ENCODE data around the gene SERGEF.

The SERGEF gene

GRCh38 chr11:17743808-17744119 lies 269.1 kb downstream of the SERGEF start:
- DNase-seq (ENCODE audit: insufficient read length, low spot score) (no peak), FAIRE-seq (no peak)
- no peak for TF ChIP-seq POU2F2 (IDR thresholded peaks at IDR 0.05; ENCODE audit: low read depth, low read length)
- TF ChIP-seq SPI1 (IDR thresholded peaks at IDR 0.05; ENCODE audit: low read depth, low read length): no peak
- TF ChIP-seq POLR2A (IDR thresholded peaks at IDR 0.05; ENCODE audit: low read depth, low read length): no peak
- TF ChIP-seq POLR2AphosphoS5 (IDR thresholded peaks at IDR 0.05; ENCODE audit: low read depth, low read length): no peak
- TF ChIP-seq TAF1 (IDR thresholded peaks at IDR 0.05; ENCODE audit: low read depth, low read length): no peak
- no peak for TF ChIP-seq PAX5 (IDR thresholded peaks at IDR 0.05; ENCODE audit: insufficient read depth, low read length, severe bottlenecking)

DNA sequence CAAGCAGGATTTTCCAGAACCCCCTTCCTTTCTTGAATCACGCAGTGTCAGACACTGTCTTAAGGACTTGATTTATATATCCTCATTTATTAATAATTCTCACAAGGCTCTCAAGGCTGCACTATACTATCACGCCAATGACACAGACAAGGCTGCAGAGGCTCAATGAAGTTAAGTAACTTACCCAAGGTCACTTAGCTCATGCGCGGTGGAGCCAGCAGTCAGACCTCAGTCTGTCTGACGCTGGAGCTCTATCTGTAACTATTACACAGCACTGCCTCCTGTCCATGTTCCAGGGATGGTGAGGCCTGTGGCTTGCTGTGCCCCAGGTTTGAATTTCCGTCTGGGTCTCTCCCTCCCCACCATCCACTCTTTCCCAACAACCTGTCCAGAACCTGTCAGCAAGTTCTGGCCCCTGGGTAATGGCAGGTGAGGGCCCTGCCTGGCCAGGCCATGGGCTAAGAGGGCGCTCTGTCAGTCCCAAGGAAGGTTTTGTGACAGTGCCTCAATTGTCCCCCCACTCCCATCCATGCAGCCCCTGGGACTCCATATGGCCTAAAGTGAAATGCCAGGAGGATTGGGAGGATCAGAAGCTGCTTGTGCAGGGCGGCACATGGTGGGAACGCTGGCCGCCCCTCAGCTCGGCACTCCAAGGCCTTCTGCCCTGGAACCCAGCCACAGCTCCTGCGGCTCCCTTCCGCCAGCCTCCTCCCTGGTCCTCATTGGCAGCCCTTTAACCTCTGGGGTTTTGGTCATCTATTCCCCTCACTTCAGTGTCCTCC lies 269.6 kb downstream of the SERGEF start:
- TF ChIP-seq POLR2A (IDR thresholded peaks at IDR 0.05; ENCODE audit: low read depth, low read length) (no peak), POLR2AphosphoS5 (IDR thresholded peaks at IDR 0.05; ENCODE audit: low read depth, low read length) (no peak), POU2F2 (IDR thresholded peaks at IDR 0.05; ENCODE audit: low read depth, low read length) (no peak)
- no peak for FAIRE-seq
- DNase-seq (ENCODE audit: insufficient read length, low spot score): no peak

GRCh38 chr11:17742019-17742418 lies 270.8 kb downstream of the SERGEF start:
- FAIRE-seq: no peak
- TF ChIP-seq POLR2AphosphoS5 (IDR thresholded peaks at IDR 0.05; ENCODE audit: low read depth, low read length) (no peak), TAF1 (IDR thresholded peaks at IDR 0.05; ENCODE audit: low read depth, low read length) (no peak), PAX5 (IDR thresholded peaks at IDR 0.05; ENCODE audit: insufficient read depth, low read length, severe bottlenecking) (no peak), SPI1 (IDR thresholded peaks at IDR 0.05; ENCODE audit: low read depth, low read length) (no peak), POU2F2 (IDR thresholded peaks at IDR 0.05; ENCODE audit: low read depth, low read length) (no peak), POLR2A (IDR thresholded peaks at IDR 0.05; ENCODE audit: low read depth, low read length) (no peak)
- DNase-seq (ENCODE audit: insufficient read length, low spot score): no peak

DNA sequence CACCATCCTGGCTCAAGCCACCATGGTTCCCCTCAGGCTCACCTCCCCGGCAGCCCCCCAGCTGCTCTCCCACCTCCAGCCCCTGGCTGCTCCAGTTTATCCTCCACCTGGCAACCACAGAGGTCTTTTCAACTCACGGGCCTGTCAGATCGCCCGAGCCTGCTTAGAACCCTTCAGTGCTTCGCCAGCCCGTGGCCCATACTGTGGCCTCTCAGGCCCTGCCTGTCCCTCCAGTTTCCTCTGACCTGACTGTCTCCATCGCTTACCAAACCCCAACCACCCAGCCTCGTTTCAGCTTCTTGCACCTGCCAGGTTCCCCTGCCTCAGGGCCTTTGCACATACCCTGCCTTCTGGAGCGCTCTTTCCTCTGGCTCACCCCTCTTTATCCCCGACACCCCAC lies 271.4 kb downstream of the SERGEF start:
- TF ChIP-seq POU2F2 (IDR thresholded peaks at IDR 0.05; ENCODE audit: low read depth, low read length): no peak
- no peak for TF ChIP-seq POLR2AphosphoS5 (IDR thresholded peaks at IDR 0.05; ENCODE audit: low read depth, low read length)
- no peak for TF ChIP-seq SPI1 (IDR thresholded peaks at IDR 0.05; ENCODE audit: low read depth, low read length)
- no peak for FAIRE-seq

GRCh38 chr11:17740649-17741235 lies 272.1 kb downstream of the SERGEF start:
- FAIRE-seq (no peak), DNase-seq (ENCODE audit: insufficient read length, low spot score) (no peak)
- TF ChIP-seq POU2F2 (IDR thresholded peaks at IDR 0.05; ENCODE audit: low read depth, low read length) (no peak), POLR2AphosphoS5 (IDR thresholded peaks at IDR 0.05; ENCODE audit: low read depth, low read length) (no peak), POLR2A (IDR thresholded peaks at IDR 0.05; ENCODE audit: low read depth, low read length) (no peak)

More for the DNA sequence above, 271.4 kb downstream of the SERGEF start:
- DNase-seq (ENCODE audit: insufficient read length, low spot score): no peak

DNA sequence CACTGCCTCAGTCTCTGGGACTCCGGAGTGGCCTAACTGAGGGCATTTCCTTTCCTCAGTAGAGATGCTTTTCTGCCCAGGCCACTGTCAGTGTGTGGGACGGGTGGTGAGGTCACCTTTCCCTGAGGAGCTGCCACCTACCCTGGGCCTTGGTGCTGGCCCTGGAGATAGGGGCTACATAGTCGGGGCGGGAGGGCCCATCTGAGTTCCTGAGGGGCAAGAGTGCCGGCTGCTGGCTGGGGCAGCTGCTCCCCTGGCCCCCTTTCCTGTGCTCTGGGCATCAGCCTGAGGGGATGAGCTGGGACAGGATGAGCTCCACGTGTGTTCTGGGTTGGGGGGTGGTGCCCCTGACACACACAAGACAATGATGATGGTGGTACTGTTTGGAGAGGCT lies 272.9 kb downstream of the SERGEF start:
- DNase-seq (ENCODE audit: insufficient read length, low spot score): no peak
- TF ChIP-seq PAX5 (IDR thresholded peaks at IDR 0.05; ENCODE audit: insufficient read depth, low read length, severe bottlenecking) (no peak), POLR2AphosphoS5 (IDR thresholded peaks at IDR 0.05; ENCODE audit: low read depth, low read length) (no peak), SPI1 (IDR thresholded peaks at IDR 0.05; ENCODE audit: low read depth, low read length) (no peak), TAF1 (IDR thresholded peaks at IDR 0.05; ENCODE audit: low read depth, low read length) (no peak), POU2F2 (IDR thresholded peaks at IDR 0.05; ENCODE audit: low read depth, low read length) (no peak), POLR2A (IDR thresholded peaks at IDR 0.05; ENCODE audit: low read depth, low read length) (no peak)
- FAIRE-seq: no peak

DNA sequence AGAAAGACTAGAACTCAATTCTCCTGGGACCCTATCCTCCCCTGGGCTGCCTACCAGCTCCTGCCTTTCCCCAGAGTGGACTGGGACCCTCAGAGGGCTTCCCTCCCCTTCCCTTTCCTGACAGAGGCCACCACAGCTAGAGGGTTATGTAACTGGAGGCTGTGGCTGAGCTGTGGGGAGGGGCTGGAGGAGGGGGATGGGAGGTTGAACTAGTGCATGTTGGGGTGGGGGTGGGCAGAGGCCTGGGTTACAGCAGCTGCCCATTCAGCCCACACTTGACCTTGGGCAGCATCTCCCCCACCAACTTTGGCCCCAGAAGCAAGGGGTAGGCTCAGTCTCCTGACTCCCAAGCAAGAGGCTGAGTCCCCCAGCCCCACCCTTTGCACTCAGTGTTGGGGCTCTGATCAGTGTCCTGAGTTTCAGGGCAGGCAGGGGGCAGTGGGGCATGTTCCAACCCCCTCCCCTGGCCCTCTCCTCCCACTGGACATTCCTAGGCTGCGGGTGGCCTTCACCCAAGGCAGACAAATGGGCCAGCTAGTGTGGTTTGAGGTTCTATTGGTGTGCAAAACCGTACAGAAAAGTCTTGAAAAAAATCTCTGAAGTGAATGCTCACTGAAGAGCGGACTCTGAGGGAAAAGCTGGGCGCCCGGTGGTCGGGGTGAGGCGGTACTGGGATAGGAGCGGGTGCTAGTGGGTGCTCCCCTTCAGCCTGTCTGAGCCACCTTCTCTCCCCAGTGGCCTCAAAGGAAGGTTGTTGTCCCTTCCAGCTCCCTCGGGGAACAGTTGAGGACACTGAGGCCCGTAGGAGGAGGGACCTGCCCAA lies 274.5 kb downstream of the SERGEF start:
- FAIRE-seq (no peak), DNase-seq (ENCODE audit: insufficient read length, low spot score) (no peak)
- no peak for TF ChIP-seq SPI1 (IDR thresholded peaks at IDR 0.05; ENCODE audit: low read depth, low read length)
- no peak for TF ChIP-seq POLR2A (IDR thresholded peaks at IDR 0.05; ENCODE audit: low read depth, low read length)
- TF ChIP-seq PAX5 (IDR thresholded peaks at IDR 0.05; ENCODE audit: insufficient read depth, low read length, severe bottlenecking): no peak
- no peak for TF ChIP-seq POU2F2 (IDR thresholded peaks at IDR 0.05; ENCODE audit: low read depth, low read length)
- no peak for TF ChIP-seq TAF1 (IDR thresholded peaks at IDR 0.05; ENCODE audit: low read depth, low read length)
- no peak for TF ChIP-seq POLR2AphosphoS5 (IDR thresholded peaks at IDR 0.05; ENCODE audit: low read depth, low read length)
